ENCODE data around the gene ZNF799.
A peak's percentile ranks its signal among the peaks of the same experiment; 100 is the strongest.
"Not testable (repeated sequence)": the region's sequence is repeated elsewhere in the genome, so short reads cannot be mapped to it uniquely, and the experiment has no call there.

Gene ZNF799

GRCh38 chr19:12400633-12401502 is at the start of gene ZNF799:
TSS of gene ZNF799 (minus strand) at chr19:12401271. CDS start at chr19:12401070, 201 bp downstream.
- DNase-seq: peak; percentile 78 to 85

- DNase-seq: no peak
Measured at GRCh38 chr19:12450844-12451243, 49.8 kb upstream of the ZNF799 start.

GRCh38 chr19:12448808-12449207 is 47.7 kb upstream of the ZNF799 start:
- DNase-seq: no peak

- peak; percentile 97 to 99 for DNase-seq
Measured at GRCh38 chr19:12440541-12441316, 39.7 kb upstream of the ZNF799 start, which contains the start of gene ZNF443. TSS of gene ZNF443 (minus strand) at chr19:12441021. CDS start at chr19:12440914, 107 bp downstream.

- DNase-seq: peak; percentile 37 to 39
Measured at GRCh38 chr19:12439686-12440540, 38.8 kb upstream of the ZNF799 start.

DNA sequence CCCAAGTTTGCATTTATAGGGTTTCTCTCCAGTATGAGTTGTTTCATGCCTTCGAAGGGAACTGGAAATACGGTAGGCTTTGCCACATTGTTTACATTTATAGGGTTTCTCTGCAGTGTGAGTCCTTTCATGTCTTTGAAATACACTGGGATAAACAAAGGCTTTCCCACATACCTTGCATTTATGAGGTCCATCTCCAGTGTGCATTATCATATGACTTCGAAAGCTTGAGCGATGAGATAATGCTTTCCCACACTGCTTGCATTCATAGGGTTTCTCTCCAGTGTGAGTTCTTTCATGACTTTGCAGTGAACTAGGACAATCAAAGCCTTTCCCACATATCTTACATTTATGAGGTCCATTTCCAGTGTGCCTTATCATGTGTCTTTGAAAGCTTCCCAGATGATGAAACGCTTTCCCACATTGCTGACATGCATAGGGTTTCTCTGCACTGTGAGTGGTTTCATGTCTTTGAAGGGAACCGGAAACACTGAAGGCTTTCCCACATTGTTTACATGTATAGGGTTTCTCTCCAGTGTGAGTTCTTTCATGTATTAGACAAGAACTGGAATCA is 29.7 kb upstream of the ZNF799 start:
- not testable (repeated sequence) for DNase-seq

DNA sequence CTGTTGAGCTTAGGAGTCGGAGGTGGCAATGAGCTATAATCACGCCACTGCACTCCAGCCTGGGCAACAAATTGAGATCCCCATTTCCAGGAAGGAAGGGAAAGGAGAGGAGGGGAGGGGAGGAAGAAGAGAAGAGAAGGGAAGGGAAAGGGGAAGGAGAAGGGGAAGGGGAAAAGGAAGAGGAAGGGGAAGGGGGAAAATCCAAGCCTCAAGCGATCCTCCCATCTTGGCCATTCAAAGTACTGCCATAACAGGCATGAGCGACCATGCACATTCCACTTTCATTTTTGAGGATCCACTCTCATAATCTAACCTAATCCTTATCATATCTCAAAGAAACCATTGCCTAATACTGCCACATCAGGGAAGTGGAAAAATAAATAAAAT is 24.8 kb upstream of the ZNF799 start:
- no peak for DNase-seq

DNA sequence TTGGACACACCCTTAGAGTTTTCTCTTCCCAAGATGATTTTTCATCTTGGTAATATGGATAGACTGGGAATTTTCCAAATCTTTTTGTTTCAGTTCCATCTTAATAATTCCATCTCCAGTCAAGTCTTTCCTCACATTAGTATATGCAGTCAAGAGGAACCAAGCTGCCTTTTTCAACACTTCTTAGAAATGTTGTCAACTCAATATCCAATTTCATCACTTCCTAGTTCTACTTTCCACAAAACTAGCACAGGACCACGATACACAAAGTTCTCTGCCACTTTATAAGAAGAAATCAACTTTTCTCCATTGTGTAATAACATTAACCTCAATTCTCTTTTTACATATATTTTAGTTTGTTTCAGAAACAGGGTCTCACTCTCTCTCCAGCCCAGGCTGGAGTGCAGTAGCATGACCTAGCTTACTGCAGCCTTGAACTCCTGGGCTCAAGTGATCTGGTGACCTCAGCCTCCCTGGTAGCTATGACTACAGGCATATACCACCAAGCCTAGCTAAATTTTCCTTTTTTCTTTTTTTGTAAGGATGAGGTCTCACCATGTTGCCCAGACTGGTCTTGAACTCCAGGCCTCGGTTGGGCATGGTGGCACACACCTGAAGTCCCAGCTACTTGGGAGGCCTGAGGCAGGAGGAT is 24.3 kb upstream of the ZNF799 start:
- DNase-seq: no peak

DNA sequence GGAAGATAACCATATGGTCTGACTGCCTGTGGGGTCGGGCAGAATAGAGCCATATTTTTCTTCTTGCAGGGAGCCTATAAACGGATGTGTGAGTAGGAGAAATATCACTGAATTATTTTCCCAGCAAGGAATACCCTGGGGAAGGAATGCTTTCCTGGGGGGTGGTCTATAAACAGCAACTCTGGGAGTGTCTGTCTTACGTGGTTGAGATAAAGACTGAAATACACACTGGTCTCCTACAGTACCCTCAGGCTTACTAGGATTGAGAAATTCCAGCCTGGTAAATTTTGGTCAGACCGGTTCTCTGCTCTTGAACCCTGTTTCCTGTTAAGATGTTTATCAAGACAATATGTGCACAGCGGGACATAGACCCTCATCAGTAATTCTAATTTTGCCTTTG is 16.2 kb upstream of the ZNF799 start:
- DNase-seq: not testable (repeated sequence)

- DNase-seq: no peak
Measured at GRCh38 chr19:12411893-12412292, 10.8 kb upstream of the ZNF799 start.

GRCh38 chr19:12399901-12400632 is 1.0 kb downstream of the ZNF799 start:
- peak; percentile 7 to 16 for DNase-seq

DNA sequence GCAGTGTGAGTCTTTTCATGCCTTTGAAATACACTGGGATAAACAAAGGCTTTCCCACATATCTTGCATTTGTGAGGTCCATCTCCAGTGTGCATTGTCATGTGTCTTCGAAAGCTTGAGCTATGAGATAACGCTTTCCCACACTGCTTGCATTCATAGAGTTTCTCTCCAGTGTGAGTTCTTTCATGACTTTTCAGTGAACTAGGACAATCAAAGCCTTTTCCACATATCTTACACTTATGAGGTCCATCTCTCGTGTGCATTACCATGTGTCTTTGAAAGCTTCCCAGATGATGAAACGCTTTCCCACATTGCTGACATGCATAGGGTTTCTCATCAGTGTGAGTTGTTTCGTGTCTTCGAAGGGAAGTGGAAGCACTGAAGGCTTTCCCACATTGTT is 9.9 kb downstream of the ZNF799 start:
- DNase-seq: not testable (repeated sequence)

GRCh38 chr19:12386365-12386764 is 14.7 kb downstream of the ZNF799 start:
- DNase-seq: not testable (repeated sequence)

DNA sequence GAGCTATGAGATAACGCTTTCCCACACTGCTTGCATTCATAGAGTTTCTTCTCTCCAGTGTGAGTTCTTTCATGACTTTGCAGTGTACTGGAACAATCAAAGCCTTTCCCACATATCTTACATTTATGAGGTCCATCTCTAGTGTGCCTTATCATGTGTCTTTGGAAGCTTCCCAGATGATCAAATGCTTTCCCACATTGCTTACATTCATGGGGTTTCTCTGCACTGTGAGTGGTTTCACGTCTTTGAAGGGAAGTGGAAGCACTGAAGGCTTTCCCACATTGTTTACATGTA is 20.7 kb downstream of the ZNF799 start:
- no peak for DNase-seq

DNA sequence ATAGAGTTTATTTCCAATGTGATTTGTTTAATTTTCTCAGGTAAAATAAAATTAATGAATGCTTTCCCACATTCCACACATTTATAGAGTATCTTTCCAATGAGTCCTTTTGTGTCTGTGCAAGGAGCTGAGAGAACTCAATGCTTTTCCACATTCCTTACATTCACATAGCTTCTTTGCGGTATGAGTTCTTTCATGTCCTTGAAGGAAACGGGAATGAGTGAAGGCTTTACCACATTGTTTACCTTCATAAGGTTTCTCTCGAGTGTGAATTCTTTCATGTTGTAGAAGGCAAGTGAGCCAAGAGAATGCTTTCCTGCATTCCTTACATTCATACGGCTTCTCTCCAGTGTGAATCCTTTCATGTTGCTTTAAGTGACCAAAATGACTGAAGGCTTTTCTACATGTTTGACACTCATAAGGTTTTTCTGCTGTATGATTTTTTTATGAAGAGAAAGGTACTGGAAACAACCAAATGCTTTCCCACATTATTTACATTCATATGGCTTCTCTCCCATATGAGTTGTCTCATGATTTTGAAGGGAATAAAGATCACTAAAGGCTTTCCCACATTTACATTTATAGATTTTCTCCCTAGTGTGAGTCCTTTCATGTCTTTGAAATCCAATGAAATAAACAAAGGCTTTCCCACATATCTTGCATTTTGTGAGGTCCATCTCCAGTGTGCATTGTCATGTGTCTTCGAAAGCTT is 21.2 kb downstream of the ZNF799 start:
- DNase-seq: no peak

DNA sequence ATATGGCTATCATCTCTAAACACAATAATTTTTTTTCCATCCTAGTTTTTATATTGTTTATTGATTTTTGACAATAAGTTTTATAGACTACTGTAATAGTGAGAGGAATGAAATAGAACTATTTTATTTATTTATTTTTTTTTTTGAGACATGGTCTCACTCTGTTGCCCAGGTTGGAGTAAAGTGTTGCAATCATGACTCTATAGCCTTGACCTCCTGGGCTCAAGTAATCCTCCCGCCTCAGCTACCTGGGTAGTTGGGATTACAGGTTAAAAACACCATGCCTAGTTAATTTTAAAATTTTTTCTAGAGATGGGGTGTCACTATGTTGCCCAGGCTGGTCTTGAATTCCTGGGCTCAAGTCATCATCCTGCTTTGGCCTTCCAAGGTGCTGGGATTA is 27.0 kb downstream of the ZNF799 start:
- no peak for DNase-seq

- DNase-seq: peak; percentile 77 to 81
Measured at GRCh38 chr19:12365236-12366162, 35.6 kb downstream of the ZNF799 start, which contains the start of gene ZNF442. TSS of gene ZNF442 (minus strand) at chr19:12365683. CDS start at chr19:12363631, 2,052 bp downstream.

DNA sequence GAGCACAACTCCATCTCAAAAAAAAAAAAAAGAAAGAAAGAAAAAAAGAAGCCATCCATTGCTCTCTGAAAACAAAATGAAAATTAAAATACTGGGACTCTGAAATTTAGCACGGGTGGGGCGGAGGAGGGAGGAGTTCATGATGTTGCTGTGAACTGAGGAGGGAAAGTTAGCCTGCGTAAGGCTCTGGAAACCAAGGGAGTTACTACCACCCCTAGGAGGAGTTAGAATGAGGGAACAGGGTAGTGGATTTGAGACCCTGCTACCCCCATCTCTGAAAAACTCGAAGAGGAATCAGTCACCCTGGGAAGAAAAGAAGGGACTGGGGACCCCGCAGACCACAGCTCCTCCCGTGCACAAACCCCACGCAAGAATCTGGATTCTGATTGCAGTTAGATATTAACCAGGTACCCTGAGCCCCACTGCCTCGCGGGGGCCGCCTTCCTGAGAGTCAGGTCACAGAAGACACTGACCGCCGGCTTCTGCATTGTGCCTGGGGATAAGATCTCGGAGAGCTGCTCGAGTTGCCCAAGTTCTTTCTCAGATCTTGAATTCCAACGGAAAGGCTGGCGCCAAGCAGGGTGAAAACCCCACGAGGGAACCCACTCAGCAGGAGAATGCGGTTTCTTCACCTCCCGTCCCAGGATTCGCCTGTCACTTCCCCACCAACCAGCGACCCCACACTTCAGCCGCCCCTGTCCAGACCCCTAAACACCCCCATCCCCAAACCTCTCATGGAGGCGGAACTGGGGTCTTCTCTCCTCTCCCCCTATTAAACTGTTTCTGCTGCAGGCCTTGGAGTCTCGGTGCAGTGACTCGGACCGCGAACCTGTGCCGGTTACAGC is 36.5 kb downstream of the ZNF799 start:
- DNase-seq: peak in 1 of 2 donors; percentile 10
